Measurements from ENCODE around the gene DNAAF5.

Gene DNAAF5

DNA sequence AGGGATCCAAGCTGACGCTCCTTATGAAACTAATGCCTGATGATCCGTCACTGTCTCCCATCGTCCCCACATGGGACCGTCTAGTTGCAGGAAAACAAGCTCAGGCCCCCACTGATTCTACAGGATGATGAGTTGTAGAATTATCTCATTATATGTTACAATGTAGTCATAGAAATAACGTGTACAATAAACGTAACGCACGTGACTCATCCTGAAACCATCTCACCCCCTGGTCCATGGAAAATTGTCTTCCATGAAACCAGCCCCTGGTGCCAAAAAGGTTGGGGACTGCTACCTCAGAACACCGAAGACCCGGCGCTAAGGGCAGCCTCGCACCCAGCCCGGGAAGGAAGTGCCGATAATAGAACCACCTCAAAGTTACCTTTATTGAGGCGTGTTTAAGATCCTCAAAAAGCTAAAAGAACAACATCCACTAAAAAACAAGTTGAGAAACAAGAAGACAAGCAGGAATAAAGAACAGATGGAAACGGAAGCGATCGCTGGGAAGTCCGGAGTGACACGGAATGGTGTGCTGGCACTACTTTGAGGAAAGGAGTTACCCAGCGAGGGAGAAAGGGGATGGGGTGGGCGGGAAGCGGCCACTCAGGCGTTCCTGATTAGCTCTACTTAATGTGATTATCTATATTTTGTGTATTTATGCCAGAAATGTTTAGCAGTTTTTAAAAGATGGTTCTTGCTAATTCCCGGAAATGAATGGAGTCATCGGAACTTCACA, 50.7 kb downstream of the DNAAF5 start:
- Histone ChIP-seq H3K4me1 (no peaks in the 10 kb centered on the region), H3K36me3 (replicated peaks) (peaks cover 73% of the 10 kb centered on the region), H3K9me3 (no peaks in the 10 kb centered on the region), H3K4me3 (no peak overlapping the region), H3K27me3 (ENCODE audit: low read depth) (no peaks in the 10 kb centered on the region)
- no peak for DNase-seq (ENCODE audit: low spot score in 2 of 2)
- in situ Hi-C loops (cut with MboI; ENCODE audit: low sequenced_read_pairs): no loop called here

DNA sequence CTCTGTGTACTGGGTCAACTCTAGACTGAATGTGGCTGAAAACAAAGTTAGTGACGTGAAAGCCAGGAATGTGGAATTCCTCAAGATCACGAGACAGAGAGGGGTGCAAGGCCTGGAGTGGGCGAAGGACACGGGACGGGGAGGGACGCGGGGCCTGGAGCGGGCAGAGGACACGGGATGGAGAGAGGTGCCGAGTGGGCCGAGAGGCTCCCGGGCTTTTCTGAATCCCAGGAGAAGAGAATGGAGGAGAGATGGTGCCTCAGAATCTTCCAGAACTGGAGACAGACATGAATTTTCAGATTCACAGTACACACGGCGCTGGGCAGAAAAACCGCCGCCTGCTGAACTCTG, 51.2 kb downstream of the DNAAF5 start:
- peaks cover 72% of the 10 kb centered on the region for H3K36me3 ChIP-seq (replicated peaks)
- in situ Hi-C loops (cut with MboI; ENCODE audit: low sequenced_read_pairs): no loop called here
- H3K27me3 ChIP-seq (ENCODE audit: low read depth): no peaks in the 10 kb centered on the region
- no peak overlapping the region for H3K4me3 ChIP-seq
- no peak for DNase-seq (ENCODE audit: low spot score in 2 of 2)
- H3K4me1 ChIP-seq: no peaks in the 10 kb centered on the region
- no peaks in the 10 kb centered on the region for H3K9me3 ChIP-seq

DNA sequence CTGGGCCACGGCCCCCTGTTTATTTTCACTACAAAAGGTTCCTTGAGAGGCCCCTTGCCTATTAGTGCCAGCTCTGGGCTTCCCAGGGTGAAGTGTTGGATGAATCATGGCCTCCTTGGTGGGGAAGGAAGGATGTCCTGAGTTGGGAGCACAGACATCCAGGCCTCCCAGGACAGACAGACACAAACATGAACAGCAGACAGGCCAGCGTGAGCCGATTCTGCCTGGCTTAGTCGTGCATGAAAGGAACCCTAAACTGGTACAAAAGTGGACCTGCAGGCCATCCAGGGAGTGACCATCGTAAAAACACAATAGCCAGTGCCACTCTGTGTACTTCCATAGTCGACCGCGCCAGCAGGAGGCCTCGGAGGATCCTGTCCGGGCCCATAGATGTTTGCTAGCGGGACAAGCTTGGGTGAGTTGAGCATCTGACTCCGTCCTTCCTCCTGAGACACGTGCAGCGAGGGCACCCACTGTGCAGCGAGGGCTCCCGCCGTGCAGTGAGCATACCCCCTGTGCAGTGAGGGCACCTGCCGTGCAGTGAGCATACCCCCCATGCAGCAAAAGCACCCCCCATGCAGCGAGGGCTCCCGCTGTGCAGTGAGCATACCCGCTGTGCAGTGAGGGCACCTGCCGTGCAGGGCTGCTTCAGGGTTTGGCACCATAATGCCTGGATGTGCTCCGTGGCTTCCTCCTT, 51.9 kb downstream of the DNAAF5 start:
- Histone ChIP-seq H3K27me3 (ENCODE audit: low read depth) (no peaks in the 10 kb centered on the region), H3K9me3 (no peaks in the 10 kb centered on the region), H3K36me3 (replicated peaks) (peaks cover 74% of the 10 kb centered on the region), H3K4me3 (no peak overlapping the region), H3K4me1 (no peaks in the 10 kb centered on the region)
- DNase-seq (ENCODE audit: low spot score in 2 of 2): no peak
- in situ Hi-C loops (cut with MboI; ENCODE audit: low sequenced_read_pairs): no loop called here

DNA sequence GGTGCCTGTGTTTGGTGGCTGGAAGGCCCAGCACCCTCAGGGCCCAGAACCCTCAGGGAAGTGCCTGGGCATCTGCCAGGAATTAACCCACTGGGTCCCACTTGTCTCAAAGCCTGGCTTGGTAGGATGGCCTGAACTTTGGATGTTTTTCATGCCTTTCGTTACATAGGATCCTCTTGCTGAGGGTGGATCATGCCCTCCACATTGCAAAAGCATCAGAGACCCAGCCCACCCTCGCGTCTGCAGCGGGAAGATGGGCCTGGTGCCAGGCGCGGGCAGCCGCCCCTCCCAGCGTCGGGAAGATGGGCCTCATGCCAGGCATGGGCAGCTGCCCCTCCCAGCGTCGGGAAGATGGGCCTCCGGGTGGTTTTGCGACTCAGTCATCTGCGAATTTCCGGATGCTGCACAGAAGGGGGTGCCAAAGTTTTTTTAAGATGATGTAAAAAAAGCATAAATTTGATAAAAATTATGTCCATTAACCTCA, 52.5 kb downstream of the DNAAF5 start:
- in situ Hi-C loops (cut with MboI; ENCODE audit: low sequenced_read_pairs): no loop called here
- DNase-seq (ENCODE audit: low spot score in 2 of 2): no peak

DNA sequence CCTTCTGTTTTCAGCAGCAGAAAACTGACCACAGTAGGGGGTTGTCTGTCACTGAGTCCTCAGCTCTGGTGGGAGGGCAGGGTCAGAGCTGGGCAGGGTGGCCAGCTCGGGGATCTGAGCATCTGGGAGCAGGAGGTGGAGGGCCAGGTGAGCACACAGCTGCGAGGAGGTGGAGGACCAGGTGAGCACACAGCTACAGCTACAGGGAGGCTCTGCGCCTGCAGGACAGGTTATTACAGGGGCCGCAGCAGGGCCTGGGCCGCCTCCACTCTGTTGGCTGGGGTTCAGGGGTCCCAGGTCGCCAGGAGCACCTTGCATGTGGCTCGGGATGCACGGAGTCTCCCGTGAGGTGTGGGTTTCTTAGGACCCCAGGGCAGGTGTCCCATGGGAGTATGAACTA, 53.0 kb downstream of the DNAAF5 start:
- in situ Hi-C loops (cut with MboI; ENCODE audit: low sequenced_read_pairs): no loop called here
- H3K36me3 ChIP-seq (replicated peaks): peaks cover 76% of the 10 kb centered on the region
- DNase-seq (ENCODE audit: low spot score in 2 of 2): no peak
- H3K4me3 ChIP-seq: no peak overlapping the region
- no peaks in the 10 kb centered on the region for H3K4me1 ChIP-seq
- no peaks in the 10 kb centered on the region for H3K9me3 ChIP-seq
- no peaks in the 10 kb centered on the region for H3K27me3 ChIP-seq (ENCODE audit: low read depth)

More for the DNA sequence above, 52.5 kb downstream of the DNAAF5 start:
- no peaks in the 10 kb centered on the region for H3K4me1 ChIP-seq
- peaks cover 76% of the 10 kb centered on the region for H3K36me3 ChIP-seq (replicated peaks)
- H3K27me3 ChIP-seq (ENCODE audit: low read depth): no peaks in the 10 kb centered on the region
- H3K9me3 ChIP-seq: no peaks in the 10 kb centered on the region
- no peak overlapping the region for H3K4me3 ChIP-seq

DNA sequence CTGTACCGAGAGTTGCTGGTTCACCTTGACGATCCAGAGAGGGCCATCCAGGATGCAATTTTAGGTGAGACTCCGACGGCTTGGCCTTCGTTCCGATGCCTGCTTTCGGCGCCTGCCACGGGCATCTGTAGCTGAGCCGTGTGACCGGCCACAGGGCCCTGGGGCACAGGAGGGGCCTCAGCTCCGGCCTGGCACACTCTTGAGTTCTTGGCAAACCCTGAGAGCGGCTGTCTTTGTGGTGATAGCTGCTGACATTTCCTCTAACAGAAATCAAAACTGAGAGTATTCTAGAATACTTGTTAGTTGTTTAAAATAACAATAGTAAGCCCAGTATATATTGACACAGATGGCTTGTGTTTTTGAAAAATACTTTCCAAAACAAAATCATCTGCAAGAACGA, 53.6 kb downstream of the DNAAF5 start:
- Histone ChIP-seq H3K36me3 (replicated peaks) (peaks cover 75% of the 10 kb centered on the region), H3K27me3 (ENCODE audit: low read depth) (no peaks in the 10 kb centered on the region), H3K4me3 (no peak overlapping the region), H3K9me3 (no peaks in the 10 kb centered on the region), H3K4me1 (no peaks in the 10 kb centered on the region)
- no peak for DNase-seq (ENCODE audit: low spot score in 2 of 2)
- in situ Hi-C loops (cut with MboI; ENCODE audit: low sequenced_read_pairs): no loop called here

DNA sequence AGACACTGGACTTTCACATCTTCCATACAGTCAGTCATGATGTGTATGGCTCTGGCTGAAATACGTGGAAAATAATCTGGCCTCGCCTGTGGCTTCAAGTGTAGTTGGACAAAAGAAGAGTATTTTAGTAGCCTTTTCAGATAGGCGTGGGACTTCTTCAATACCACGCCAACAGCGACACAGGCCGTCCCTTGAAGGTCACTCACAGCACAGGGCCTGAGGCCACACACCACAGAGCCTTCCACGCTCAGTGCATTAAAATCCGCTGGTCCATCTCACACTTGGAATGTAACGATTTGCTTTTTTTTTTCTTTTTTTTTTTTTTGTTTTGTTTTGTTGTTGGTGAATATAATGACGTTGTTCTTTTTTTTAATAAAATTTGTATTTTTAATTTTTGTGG, 54.0 kb downstream of the DNAAF5 start:
- Histone ChIP-seq H3K9me3 (no peaks in the 10 kb centered on the region), H3K4me3 (no peak overlapping the region), H3K36me3 (replicated peaks) (peaks cover 74% of the 10 kb centered on the region), H3K27me3 (ENCODE audit: low read depth) (no peaks in the 10 kb centered on the region), H3K4me1 (no peaks in the 10 kb centered on the region)
- in situ Hi-C loops (cut with MboI; ENCODE audit: low sequenced_read_pairs): no loop called here
- DNase-seq (ENCODE audit: low spot score in 2 of 2): no peak

DNA sequence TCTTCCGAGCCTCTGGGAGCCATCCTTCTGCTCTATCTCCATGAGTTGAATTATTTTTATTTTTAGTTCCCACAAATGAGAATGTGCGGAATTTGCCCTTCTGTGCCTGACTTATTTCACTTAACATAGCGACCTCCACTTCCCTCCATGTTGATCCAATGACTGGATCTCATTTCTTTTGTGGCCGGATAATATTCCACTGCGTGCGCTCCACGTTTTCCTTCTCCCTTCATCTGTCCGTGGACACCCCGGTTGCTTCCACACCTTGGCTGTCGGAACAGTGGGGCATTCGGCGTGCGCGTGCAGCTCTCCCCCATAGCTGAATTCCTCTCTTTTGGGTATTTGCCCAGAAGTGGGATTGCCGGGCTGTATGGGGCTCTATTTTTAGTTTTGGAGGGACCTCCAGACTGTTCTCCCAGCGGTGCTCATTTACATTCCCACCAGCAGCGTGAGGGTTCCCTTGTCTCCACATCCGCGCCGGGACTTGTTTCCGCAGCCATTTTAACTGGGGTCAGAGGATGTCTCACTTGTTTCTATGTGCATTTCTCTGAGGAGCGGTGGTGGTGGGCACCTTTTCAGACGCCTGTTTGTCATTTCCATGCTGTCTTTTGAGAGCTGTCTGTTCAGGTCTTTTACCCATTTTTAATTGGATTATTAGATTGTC, 54.8 kb downstream of the DNAAF5 start:
- in situ Hi-C loops (cut with MboI; ENCODE audit: low sequenced_read_pairs): no loop called here
- H3K36me3 ChIP-seq (replicated peaks): peaks cover 72% of the 10 kb centered on the region

DNA sequence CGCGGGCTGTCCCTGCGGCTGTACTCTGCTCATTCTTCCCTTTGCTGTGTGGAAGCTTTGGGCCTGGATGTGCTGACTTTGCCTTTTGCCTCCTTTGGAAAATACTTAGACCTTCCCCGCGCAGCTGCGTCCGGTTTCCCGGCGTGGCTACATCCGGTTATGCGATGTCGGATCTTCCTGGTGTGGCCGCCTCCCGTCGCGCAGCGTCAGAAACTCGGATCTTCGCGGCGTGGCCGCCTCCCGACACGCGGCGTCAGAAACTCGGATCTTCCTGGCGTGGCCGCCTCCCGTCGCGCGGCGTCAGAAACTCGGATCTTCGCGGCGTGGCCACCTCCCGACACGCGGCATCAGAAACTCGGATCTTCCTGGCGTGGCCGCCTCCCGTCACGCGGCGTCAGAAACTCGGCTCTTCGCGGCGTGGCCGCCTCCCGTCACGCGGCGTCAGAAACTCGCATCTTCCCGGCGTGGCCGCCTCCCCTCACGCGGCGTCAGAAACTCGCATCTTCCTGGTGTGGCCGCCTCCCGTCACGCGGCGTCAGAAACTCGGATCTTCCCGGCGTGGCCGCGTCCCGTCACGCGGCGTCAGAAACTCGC, 55.5 kb downstream of the DNAAF5 start:
- Histone ChIP-seq H3K27me3 (ENCODE audit: low read depth) (no peaks in the 10 kb centered on the region), H3K36me3 (replicated peaks) (peaks cover 65% of the 10 kb centered on the region), H3K9me3 (no peaks in the 10 kb centered on the region), H3K4me1 (no peaks in the 10 kb centered on the region), H3K4me3 (no peak overlapping the region)
- in situ Hi-C loops (cut with MboI; ENCODE audit: low sequenced_read_pairs): no loop called here
- DNase-seq (ENCODE audit: low spot score in 2 of 2): no peak

More for the DNA sequence above, 54.8 kb downstream of the DNAAF5 start:
- H3K4me3 ChIP-seq: no peak overlapping the region
- H3K4me1 ChIP-seq: no peaks in the 10 kb centered on the region
- no peaks in the 10 kb centered on the region for H3K9me3 ChIP-seq
- H3K27me3 ChIP-seq (ENCODE audit: low read depth): no peaks in the 10 kb centered on the region
- no peak for DNase-seq (ENCODE audit: low spot score in 2 of 2)

DNA sequence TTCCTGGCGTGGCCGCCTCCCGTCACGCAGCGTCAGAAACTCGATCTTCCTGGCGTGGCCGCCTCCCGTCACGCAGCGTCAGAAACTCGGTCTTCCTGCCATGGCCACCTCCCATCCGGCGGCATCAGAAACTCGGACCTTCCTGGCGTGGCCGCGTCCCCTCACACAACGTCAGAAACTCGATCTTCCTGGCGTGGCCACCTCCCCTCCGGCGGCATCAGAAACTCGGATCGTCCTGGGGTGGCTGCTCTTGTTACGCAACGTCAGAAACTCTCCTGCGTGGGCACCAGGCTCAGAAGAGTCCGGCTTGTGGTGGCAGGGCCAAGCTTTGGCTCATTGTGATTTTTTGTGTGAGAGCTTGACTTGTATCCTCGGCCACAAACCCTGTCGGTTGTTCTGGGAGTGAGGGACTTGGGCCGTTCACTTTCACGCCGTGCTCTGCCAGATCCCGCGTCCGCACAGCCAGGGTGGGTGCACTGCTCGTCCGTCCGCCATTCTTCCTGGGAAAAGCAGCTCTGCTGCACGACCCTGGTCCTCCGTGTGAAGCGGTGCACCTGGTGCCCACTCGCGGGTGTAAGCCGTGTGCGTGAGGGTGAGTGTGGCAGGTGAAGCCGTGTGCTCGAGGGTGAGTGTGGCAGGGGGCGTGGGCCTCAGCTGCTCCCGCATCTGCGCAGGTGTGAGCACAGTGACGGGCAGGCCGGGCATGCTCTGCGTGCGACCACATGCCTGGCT, 56.4 kb downstream of the DNAAF5 start:
- H3K27me3 ChIP-seq (ENCODE audit: low read depth): no peaks in the 10 kb centered on the region
- DNase-seq (ENCODE audit: low spot score in 2 of 2): no peak
- no peaks in the 10 kb centered on the region for H3K9me3 ChIP-seq
- in situ Hi-C loops (cut with MboI; ENCODE audit: low sequenced_read_pairs): no loop called here
- no peak overlapping the region for H3K4me3 ChIP-seq
- peaks cover 64% of the 10 kb centered on the region for H3K36me3 ChIP-seq (replicated peaks)
- no peaks in the 10 kb centered on the region for H3K4me1 ChIP-seq

DNA sequence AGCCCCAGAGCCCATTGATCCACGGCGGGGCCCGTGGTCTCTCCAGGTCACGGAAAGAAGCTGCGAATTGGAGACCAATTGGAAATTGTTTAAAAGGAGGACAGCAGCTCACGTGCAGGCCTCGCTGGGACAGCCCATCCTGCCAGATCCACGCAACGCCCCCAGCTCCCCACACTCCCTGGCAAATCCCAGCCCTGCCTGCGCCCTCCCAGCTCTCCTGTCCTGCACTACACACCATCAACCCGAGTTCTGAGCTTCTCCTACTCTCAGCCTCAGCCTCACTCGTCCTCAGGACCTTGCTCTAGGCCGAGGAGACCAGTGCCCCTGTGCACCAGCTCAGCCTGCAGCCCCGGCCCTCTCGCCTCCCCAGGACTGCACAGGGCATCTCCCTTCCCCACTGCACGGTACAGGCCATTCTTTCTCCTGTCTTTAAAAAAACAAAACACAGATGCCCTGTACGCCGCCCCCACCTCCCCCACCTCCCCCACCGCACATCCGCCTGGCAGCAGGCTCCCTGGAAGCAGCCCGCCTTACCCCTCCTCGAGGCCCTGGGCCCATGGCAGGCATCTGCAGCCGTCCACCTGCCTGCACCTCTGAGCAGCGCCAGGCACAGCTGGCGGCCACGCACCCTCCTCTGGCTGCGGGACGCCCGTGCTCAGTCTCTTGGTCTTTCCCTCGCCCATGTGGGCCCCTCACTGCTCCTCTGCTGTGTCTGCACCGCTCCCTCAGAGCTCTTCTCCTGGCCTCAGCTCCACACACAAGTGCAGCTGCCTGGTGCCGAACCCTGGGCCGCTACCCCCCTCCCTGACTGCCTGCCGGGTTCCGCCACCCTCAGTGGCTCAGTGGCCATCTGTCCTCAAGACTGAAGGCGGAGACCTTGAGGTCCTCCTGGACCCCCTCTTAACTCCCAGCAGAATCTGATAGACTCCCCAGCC, 57.3 kb downstream of the DNAAF5 start:
- Histone ChIP-seq H3K4me3 (no peak overlapping the region), H3K36me3 (replicated peaks) (peaks cover 59% of the 10 kb centered on the region), H3K27me3 (ENCODE audit: low read depth) (no peaks in the 10 kb centered on the region), H3K9me3 (no peaks in the 10 kb centered on the region), H3K4me1 (no peaks in the 10 kb centered on the region)
- DNase-seq (ENCODE audit: low spot score in 2 of 2): no peak
- in situ Hi-C loops (cut with MboI; ENCODE audit: low sequenced_read_pairs): no loop called here

DNA sequence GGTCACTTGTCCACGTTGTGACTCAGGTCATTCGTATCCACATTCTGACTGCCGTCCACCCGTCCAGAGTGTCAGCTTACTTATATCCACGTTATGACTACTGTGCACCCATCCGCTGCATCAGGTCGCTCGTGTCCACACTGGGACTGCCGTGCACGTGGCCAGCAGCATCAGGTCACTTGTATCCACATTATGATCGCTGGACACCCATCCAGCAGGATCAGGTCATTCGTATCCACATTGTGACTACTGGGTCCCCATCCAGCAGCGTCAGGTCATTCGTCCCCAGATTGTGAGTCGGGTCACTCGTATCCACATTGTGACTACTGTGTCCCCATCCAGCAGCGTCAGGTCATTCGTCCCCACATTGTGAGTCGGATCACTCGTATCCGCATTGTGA, 58.5 kb downstream of the DNAAF5 start:
- DNase-seq (ENCODE audit: low spot score in 2 of 2): no peak
- in situ Hi-C loops (cut with MboI; ENCODE audit: low sequenced_read_pairs): no loop called here
- H3K9me3 ChIP-seq: no peaks in the 10 kb centered on the region
- H3K36me3 ChIP-seq (replicated peaks): peaks cover 48% of the 10 kb centered on the region
- no peak overlapping the region for H3K4me3 ChIP-seq
- H3K4me1 ChIP-seq: no peaks in the 10 kb centered on the region
- H3K27me3 ChIP-seq (ENCODE audit: low read depth): no peaks in the 10 kb centered on the region

DNA sequence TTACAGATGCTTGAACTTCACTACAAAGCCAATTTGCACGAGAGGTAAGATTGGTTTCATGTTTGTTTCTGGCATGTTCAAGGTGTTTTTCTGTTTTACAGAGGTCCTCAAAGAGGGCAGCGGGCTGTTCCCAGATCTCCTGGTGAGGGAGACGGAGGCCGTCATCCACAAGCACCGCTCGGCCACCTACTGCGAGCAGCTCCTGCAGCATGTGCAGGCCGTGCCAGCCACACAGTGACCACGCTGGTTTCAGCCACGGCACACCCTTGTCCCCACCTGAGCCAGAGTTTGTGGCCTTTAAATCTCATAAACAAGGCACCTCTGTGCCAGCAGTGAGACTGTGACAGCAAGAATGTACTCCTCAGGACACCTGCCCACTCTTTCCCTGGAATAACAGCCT, 58.9 kb downstream of the DNAAF5 start:
- H3K4me1 ChIP-seq: no peaks in the 10 kb centered on the region
- H3K36me3 ChIP-seq (replicated peaks): peaks cover 43% of the 10 kb centered on the region
- H3K4me3 ChIP-seq: no peak overlapping the region
- in situ Hi-C loops (cut with MboI; ENCODE audit: low sequenced_read_pairs): no loop called here
- no peaks in the 10 kb centered on the region for H3K27me3 ChIP-seq (ENCODE audit: low read depth)
- no peak for DNase-seq (ENCODE audit: low spot score in 2 of 2)
- no peaks in the 10 kb centered on the region for H3K9me3 ChIP-seq
